Body of pancreas (tissue), 4 donors: ENCODE data around the gene SHF. TPM values are rescaled to one million over a fixed set of nuclear protein-coding genes. Genes with fewer than 3 reads are reported as not detected.

ENCODE experiments used
- ATAC-seq: fragments of 150-250 bp; one replicate; pipeline ENCODE4 v1.9.1; 2016
- DNase-seq, 4 donors: peaks; one replicate each; pipeline ENCODE4 v3.0.0-alpha.2; 2019
- H3K27ac ChIP-seq, 4 donors: fragments of 200-600 bp; sonication (generic); 1 replicate in 3 of 4; 2 replicates in 1 of 4; pipeline versions ENCODE4 v1.5.1 to v1.6.1; 2016 to 2019; ENCODE audit warnings: mild to moderate bottlenecking in 1 of 4, mixed read lengths in 1 of 4, moderate library complexity in 1 of 4
- H3K27me3 ChIP-seq, 2 donors: fragments of 200-600 bp; sonication (generic); one replicate each; pipeline ENCODE4 v1.6.0; 2016; ENCODE audit warnings: mild to moderate bottlenecking in 1 of 2
- H3K36me3 ChIP-seq, 2 donors: fragments of 200-600 bp; sonication (generic); replicated peaks in 1 of 2; 2 replicates each; pipeline ENCODE4 v1.5.1; 2016; ENCODE audit warnings: low read depth in 2 of 2; ENCODE audit not compliant: insufficient read depth in 1 of 2
- H3K4me1 ChIP-seq: fragments of 200-600 bp; sonication (generic); one replicate; pipeline ENCODE4 v1.6.0; 2016
- H3K4me3 ChIP-seq, 2 donors: fragments of 200-600 bp; sonication (generic); 1 replicate in 1 of 2; 2 replicates in 1 of 2; pipeline ENCODE4 v1.5.1; 2016 to 2019
- H3K9me3 ChIP-seq, 3 donors: fragments of 200-600 bp; sonication (generic); 1 replicate in 2 of 3; 2 replicates in 1 of 3; pipeline ENCODE4 v1.5.1; 2016
- CTCF ChIP-seq, 7 experiments: fragments of 450-650 bp in 4 of 7; fragments of 200-600 bp in 3 of 7; sonication (generic) in 3 of 7; IDR thresholded peaks; one replicate each; pipeline ENCODE4 v1.5.1; 2016 to 2019; ENCODE audit warnings: antibody characterized with exemption in 7 of 7
- POLR2A ChIP-seq, 3 donors: fragments of 450-650 bp; IDR thresholded peaks; one replicate each; pipeline ENCODE4 v1.6.1; 2016; ENCODE audit warnings: antibody characterized with exemption in 3 of 3, mild to moderate bottlenecking in 2 of 3
- WGBS, 2 donors: methylation state at CpG; one replicate each; pipeline ENCODE4 v1.1.5; 2017; 5-methylcytosine and 5-hydroxymethylcytosine counted together
- intact Hi-C: fragments of 100-400 bp; cut with DNase I; formaldehyde crosslinking; loops from one replicate; pipeline ENCODE4 v1.15.1; 2023
- total RNA-seq, 2 donors: library from RNA; depleted of rRNA; stranded (reverse); fragments of >200 nt; gene quantifications; one replicate each; pipeline ENCODE4 v1.1.0, GENCODE V29; 2016

The SHF gene
- total RNA-seq, 2 donors from 2014 or later, result 2.0 to 2.9 TPM

- H3K27ac ChIP-seq, result no peak overlapping the region
- DNase-seq, result no peak
- no peak for TF ChIP-seq CTCF (IDR thresholded peaks at IDR 0.05)
- no peak for TF ChIP-seq POLR2A (IDR thresholded peaks at IDR 0.05)
- no peaks in the 10 kb centered on the region for H3K27me3 ChIP-seq
- intact Hi-C loops, result no loop called here
- 82 to 88% methylated on average over 7 to 12 of the region's 12 CpGs for WGBS, 2 donors
- H3K36me3 ChIP-seq, result no peaks in the 10 kb centered on the region
- ATAC-seq, result no peak
- H3K9me3 ChIP-seq, result no peaks in the 10 kb centered on the region
- H3K4me3 ChIP-seq, result no peak overlapping the region
- no peaks in the 10 kb centered on the region for H3K4me1 ChIP-seq
Observed at GRCh38 chr15:45148076-45149059, 39.4 kb downstream of the SHF start.

DNA sequence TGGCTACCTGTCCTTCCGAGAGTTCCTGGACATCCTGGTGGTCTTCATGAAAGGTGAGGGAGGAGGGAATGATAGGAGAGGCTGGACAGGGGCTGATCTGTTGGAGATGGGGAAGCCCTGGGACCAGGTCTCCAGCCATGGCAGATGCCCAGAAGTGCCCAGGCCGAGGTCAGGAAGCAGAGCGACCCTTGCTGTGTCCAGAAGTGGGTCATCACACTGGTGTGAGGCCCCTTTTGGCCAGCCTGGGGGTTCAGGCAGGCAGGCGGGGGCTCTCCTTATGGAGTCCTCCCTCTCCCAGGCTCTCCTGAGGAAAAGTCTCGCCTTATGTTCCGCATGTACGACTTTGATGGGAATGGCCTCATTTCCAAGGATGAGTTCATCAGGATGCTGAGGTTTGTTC is 40.2 kb downstream of the SHF start:
- Histone ChIP-seq H3K9me3 (no peaks in the 10 kb centered on the region), H3K4me3 (no peak overlapping the region), H3K27me3 (no peaks in the 10 kb centered on the region), H3K4me1 (no peaks in the 10 kb centered on the region), H3K36me3 (no peaks in the 10 kb centered on the region), H3K27ac (no peak overlapping the region)
- DNase-seq (no peak), ATAC-seq (no peak)
- 86 to 96% methylated on average over 4 to 7 of the region's 7 CpGs for WGBS, 2 donors
- intact Hi-C loops, result no loop called here
- TF ChIP-seq POLR2A (IDR thresholded peaks at IDR 0.05) (no peak), CTCF (IDR thresholded peaks at IDR 0.05) (no peak)

GRCh38 chr15:45146405-45146804 is 41.4 kb downstream of the SHF start:
- Histone ChIP-seq H3K4me1 (no peaks in the 10 kb centered on the region), H3K36me3 (no peaks in the 10 kb centered on the region), H3K9me3 (no peaks in the 10 kb centered on the region), H3K4me3 (no peak overlapping the region), H3K27me3 (no peaks in the 10 kb centered on the region), H3K27ac (no peak overlapping the region)
- WGBS, 2 donors, result 58 to 63% methylated on average over 4 of the region's 4 CpGs
- intact Hi-C loops, result no loop called here
- DNase-seq (no peak), ATAC-seq (no peak)
- TF ChIP-seq CTCF (IDR thresholded peaks at IDR 0.05) (no peak), POLR2A (IDR thresholded peaks at IDR 0.05) (no peak)

DNA sequence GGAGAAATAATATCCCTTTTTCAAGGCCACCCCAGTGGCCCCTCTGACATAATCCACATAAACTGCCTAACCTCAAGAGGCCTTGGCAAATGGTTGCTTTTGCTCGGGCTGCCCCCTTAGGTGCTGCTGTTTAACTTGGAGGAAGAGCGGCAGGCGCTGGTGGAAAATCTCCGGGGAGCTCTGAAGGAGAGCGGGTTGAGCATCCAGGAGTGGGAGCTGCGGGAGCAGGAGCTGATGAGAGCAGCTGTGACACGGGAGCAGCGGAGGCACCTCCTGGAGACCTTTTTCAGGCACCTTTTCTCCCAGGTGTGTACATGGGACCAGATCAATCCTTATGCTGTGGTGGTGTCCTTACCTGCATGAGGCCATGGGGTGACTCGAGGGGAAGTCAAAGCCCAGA is 43.0 kb downstream of the SHF start:
- Histone ChIP-seq H3K27me3 (no peaks in the 10 kb centered on the region), H3K9me3 (no peaks in the 10 kb centered on the region), H3K4me3 (no peak overlapping the region), H3K4me1 (no peaks in the 10 kb centered on the region), H3K36me3 (no peaks in the 10 kb centered on the region), H3K27ac (no peak overlapping the region)
- TF ChIP-seq POLR2A (IDR thresholded peaks at IDR 0.05), result no peak
- TF ChIP-seq CTCF (IDR thresholded peaks at IDR 0.05), result no peak
- ATAC-seq (no peak), DNase-seq (no peak)
- intact Hi-C loops, result no loop called here
- WGBS, 2 donors, result 56 to 78% methylated on average over 6 to 9 of the region's 9 CpGs

DNA sequence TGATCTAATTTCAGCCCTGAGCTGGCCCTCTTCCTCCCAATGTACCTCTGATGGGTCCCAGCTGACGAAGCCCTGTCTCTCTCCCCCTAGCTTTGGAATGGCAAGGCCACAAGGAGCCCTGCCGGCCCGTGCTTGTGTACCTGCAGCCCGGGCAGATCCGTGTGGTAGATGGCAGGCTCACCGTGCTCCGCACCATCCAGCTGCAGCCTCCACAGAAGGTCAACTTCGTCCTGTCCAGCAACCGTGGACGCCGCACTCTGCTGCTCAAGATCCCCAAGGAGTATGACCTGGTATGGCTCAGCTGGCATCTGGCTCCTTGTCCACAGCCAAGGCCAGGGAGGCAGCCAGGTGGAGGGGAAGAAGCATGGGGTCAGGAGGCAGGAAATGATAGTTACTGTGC is 43.8 kb downstream of the SHF start:
- no peak overlapping the region for H3K27ac ChIP-seq
- no peaks in the 10 kb centered on the region for H3K9me3 ChIP-seq
- H3K4me3 ChIP-seq, result no peak overlapping the region
- no peaks in the 10 kb centered on the region for H3K27me3 ChIP-seq
- DNase-seq (no peak), ATAC-seq (no peak)
- no peak for TF ChIP-seq POLR2A (IDR thresholded peaks at IDR 0.05)
- no peak for TF ChIP-seq CTCF (IDR thresholded peaks at IDR 0.05)
- H3K36me3 ChIP-seq, result no peaks in the 10 kb centered on the region
- no peaks in the 10 kb centered on the region for H3K4me1 ChIP-seq
- intact Hi-C loops, result no loop called here
- WGBS, 2 donors, result 80 to 100% methylated on average over 1 to 11 of the region's 11 CpGs
